Muscle of arm (tissue), 12 donors: ENCODE results near the gene RAET1E. TPM values are rescaled to one million over a fixed set of nuclear protein-coding genes. Genes with fewer than 3 reads are reported as not detected.
A peak's percentile ranks its signal among the peaks of the same experiment; 100 is the strongest.
"Not testable (repeated sequence)": the region's sequence is repeated elsewhere in the genome, so short reads cannot be mapped to it uniquely, and the experiment has no call there.

Experiments used
- DNase-seq: peaks from one replicate; pipeline ENCODE4 v3.0.0-alpha.2; 2013
- polyA plus RNA-seq, 12 donors: library from polyadenylated mRNA; unstranded; fragments of 120-200 nt; gene quantifications; one replicate each; pipeline ENCODE4 v1.2.1, GENCODE V29; 2013; ENCODE audit not compliant: insufficient read length in 12 of 12

The RAET1E gene
- polyA plus RNA-seq, 12 donors = 0.11 to 2.1 (median 0.97) TPM; not detected in 2

GRCh38 chr6:149862922-149863697 lies 34.8 kb downstream of the RAET1E start:
- peak; percentile 71 for DNase-seq

GRCh38 chr6:149862424-149862738 lies 35.5 kb downstream of the RAET1E start:
- DNase-seq = not testable (repeated sequence)

- DNase-seq = no peak
Measured at GRCh38 chr6:149861603-149862423, 36.1 kb downstream of the RAET1E start.

GRCh38 chr6:149860834-149861602 lies 36.9 kb downstream of the RAET1E start:
- DNase-seq = no peak

- DNase-seq = no peak
Measured at GRCh38 chr6:149860513-149860833, 37.4 kb downstream of the RAET1E start.

GRCh38 chr6:149859938-149860337 lies 38.0 kb downstream of the RAET1E start:
- no peak for DNase-seq

- DNase-seq = no peak
Measured at GRCh38 chr6:149859368-149859767, 38.5 kb downstream of the RAET1E start.

GRCh38 chr6:149857541-149857940 lies 40.4 kb downstream of the RAET1E start:
- no peak for DNase-seq

- no peak for DNase-seq
Measured at GRCh38 chr6:149856256-149856994, 41.5 kb downstream of the RAET1E start.

GRCh38 chr6:149855741-149856140 lies 42.2 kb downstream of the RAET1E start:
- DNase-seq = no peak

GRCh38 chr6:149855040-149855654 lies 42.8 kb downstream of the RAET1E start:
- no peak for DNase-seq

- no peak for DNase-seq
Measured at GRCh38 chr6:149854532-149854931, 43.4 kb downstream of the RAET1E start.

- not testable (repeated sequence) for DNase-seq
Measured at GRCh38 chr6:149854017-149854416, 43.9 kb downstream of the RAET1E start.

- no peak for DNase-seq
Measured at GRCh38 chr6:149852881-149853280, 45.0 kb downstream of the RAET1E start.

GRCh38 chr6:149852180-149852579 lies 45.7 kb downstream of the RAET1E start:
- no peak for DNase-seq

- no peak for DNase-seq
Measured at GRCh38 chr6:149851461-149852110, 46.3 kb downstream of the RAET1E start.

- DNase-seq = not testable (repeated sequence)
Measured at GRCh38 chr6:149848343-149848742, 49.6 kb downstream of the RAET1E start.
